Immature natural killer cell (primary cell): ENCODE data around the gene KIF23. TPM values are rescaled to one million over a fixed set of nuclear protein-coding genes. Genes with fewer than 3 reads are reported as not detected.
A peak's percentile ranks its signal among the peaks of the same experiment; 100 is the strongest.

ENCODE experiments used
- DNase-seq, 3 donors: peaks; one replicate each; pipeline ENCODE4 v3.0.0; 2022; ENCODE audit warnings: mixed read lengths in 1 of 3
- H3K27ac Mint-ChIP-seq, 6 donors: one replicate each; pipeline ENCODE4 v1.8.0; 2020; ENCODE audit warnings: mixed read lengths in 6 of 6, mild to moderate bottlenecking in 5 of 6, inconsistent platforms in 4 of 6, moderate library complexity in 3 of 6
- H3K27me3 Mint-ChIP-seq, 3 donors: one replicate each; pipeline ENCODE4 v1.8.0; 2020 to 2021; ENCODE audit warnings: low read depth in 3 of 3, mild to moderate bottlenecking in 3 of 3, mixed read lengths in 3 of 3, moderate library complexity in 3 of 3, inconsistent platforms in 1 of 3
- H3K36me3 Mint-ChIP-seq, 3 donors: one replicate each; pipeline ENCODE4 v1.8.0; 2020; ENCODE audit warnings: mixed read lengths in 3 of 3, inconsistent platforms in 2 of 3, mild to moderate bottlenecking in 2 of 3
- H3K4me1 Mint-ChIP-seq, 2 donors: one replicate each; pipeline ENCODE4 v1.8.0; 2020; ENCODE audit warnings: inconsistent platforms in 2 of 2, mild to moderate bottlenecking in 2 of 2, mixed read lengths in 2 of 2, moderate library complexity in 1 of 2
- H3K4me3 Mint-ChIP-seq, 5 donors: one replicate each; pipeline ENCODE4 v1.8.0; 2020; ENCODE audit warnings: mild to moderate bottlenecking in 5 of 5, mixed read lengths in 5 of 5, inconsistent platforms in 3 of 5, moderate library complexity in 3 of 5
- H3K9me3 Mint-ChIP-seq, 6 donors: one replicate each; pipeline ENCODE4 v1.8.0; 2020; ENCODE audit warnings: mild to moderate bottlenecking in 6 of 6, mixed read lengths in 6 of 6, inconsistent platforms in 4 of 6, moderate library complexity in 3 of 6
- polyA plus RNA-seq, 3 donors: library from polyadenylated mRNA; unstranded; fragments of 300-500 nt; fragmentation: Illumina TruSeq; gene quantifications; one replicate each; pipeline ENCODE4 v1.2.3, GENCODE V29; 2021

Gene KIF23
- polyA plus RNA-seq, 3 donors from 2014 or later = 0.36 to 0.81 TPM; not detected in 1

GRCh38 chr15:69405110-69405509 is 9.0 kb upstream of the KIF23 start:
- Mint-ChIP-seq H3K4me1 (no peaks in the 10 kb centered on the region), H3K9me3 (no peaks in the 10 kb centered on the region), H3K27me3 (peaks cover 0 to 4% (median 0%) of the 10 kb centered on the region in 3 donors), H3K36me3 (peaks cover 0 to 4% (median 0%) of the 10 kb centered on the region in 3 donors), H3K4me3 (no peak overlapping the region), H3K27ac (no peak overlapping the region)
- DNase-seq = no peak

- Mint-ChIP-seq H3K36me3 (peaks cover 0 to 4% (median 0%) of the 10 kb centered on the region in 3 donors), H3K27me3 (peaks cover 0 to 4% (median 2%) of the 10 kb centered on the region in 3 donors), H3K4me1 (no peaks in the 10 kb centered on the region), H3K27ac (no peak overlapping the region), H3K9me3 (no peaks in the 10 kb centered on the region), H3K4me3 (no peak overlapping the region)
- no peak for DNase-seq
These were observed 6.3 kb upstream of the KIF23 start for GRCh38 chr15:69407719-69408400.

- Mint-ChIP-seq H3K4me1 (peaks cover 2 to 4% of the 10 kb centered on the region in 2 donors), H3K9me3 (no peaks in the 10 kb centered on the region), H3K36me3 (no peaks in the 10 kb centered on the region), H3K4me3 (no peak overlapping the region), H3K27me3 (peaks cover 0 to 5% (median 4%) of the 10 kb centered on the region in 3 donors), H3K27ac (no peak overlapping the region)
- DNase-seq = no peak
These were observed 5.3 kb upstream of the KIF23 start for GRCh38 chr15:69408841-69409240.

- no peak for DNase-seq
These were observed 3.8 kb upstream of the KIF23 start for GRCh38 chr15:69410248-69410874.

GRCh38 chr15:69412274-69412673 is 1.9 kb upstream of the KIF23 start:
- Mint-ChIP-seq H3K27ac (no peak overlapping the region), H3K36me3 (no peaks in the 10 kb centered on the region), H3K27me3 (peaks cover 0 to 8% (median 8%) of the 10 kb centered on the region in 3 donors), H3K9me3 (no peaks in the 10 kb centered on the region), H3K4me3 (no peak overlapping the region), H3K4me1 (peaks cover 12 to 16% of the 10 kb centered on the region in 2 donors)
- DNase-seq = no peak

More at GRCh38 chr15:69410248-69410874, 3.8 kb upstream of the KIF23 start:
- no peak overlapping the region for H3K27ac Mint-ChIP-seq
- H3K9me3 Mint-ChIP-seq = no peaks in the 10 kb centered on the region
- no peaks in the 10 kb centered on the region for H3K36me3 Mint-ChIP-seq
- H3K4me3 Mint-ChIP-seq = no peak overlapping the region
- peaks cover 0 to 9% (median 8%) of the 10 kb centered on the region in 3 donors for H3K27me3 Mint-ChIP-seq
- H3K4me1 Mint-ChIP-seq = peaks cover 12 to 14% of the 10 kb centered on the region in 2 donors

- DNase-seq = no peak
- Mint-ChIP-seq H3K4me3 (no peak overlapping the region), H3K36me3 (no peaks in the 10 kb centered on the region), H3K27me3 (peaks cover 0 to 8% (median 6%) of the 10 kb centered on the region in 3 donors), H3K9me3 (no peaks in the 10 kb centered on the region), H3K27ac (no peak overlapping the region), H3K4me1 (peaks cover 12 to 16% of the 10 kb centered on the region in 2 donors)
These were observed 1.4 kb upstream of the KIF23 start for GRCh38 chr15:69412701-69413100.

GRCh38 chr15:69414701-69415167 is 585 bp downstream of the KIF23 start:
- peak overlapping the region; percentile 74 to 81 (median 75) for H3K4me3 Mint-ChIP-seq
- peaks cover 12 to 16% of the 10 kb centered on the region in 2 donors for H3K4me1 Mint-ChIP-seq
- no peaks in the 10 kb centered on the region for H3K9me3 Mint-ChIP-seq
- H3K36me3 Mint-ChIP-seq = no peaks in the 10 kb centered on the region
- DNase-seq = peak; percentile 8 to 19 (median 13)
- H3K27me3 Mint-ChIP-seq = peaks cover 0 to 8% (median 5%) of the 10 kb centered on the region in 3 donors
- H3K27ac Mint-ChIP-seq = peak overlapping the region in 2 of 6 donors; percentile 25 to 49

GRCh38 chr15:69415381-69415780 is 1.2 kb downstream of the KIF23 start:
- H3K27ac Mint-ChIP-seq = no peak overlapping the region
- peaks cover 2 to 9% (median 5%) of the 10 kb centered on the region in 3 donors for H3K27me3 Mint-ChIP-seq
- no peaks in the 10 kb centered on the region for H3K9me3 Mint-ChIP-seq
- H3K4me1 Mint-ChIP-seq = peaks cover 12 to 16% of the 10 kb centered on the region in 2 donors
- H3K36me3 Mint-ChIP-seq = no peaks in the 10 kb centered on the region
- peak overlapping the region; percentile 44 to 75 (median 74) for H3K4me3 Mint-ChIP-seq
- DNase-seq = no peak

GRCh38 chr15:69417581-69417980 is 3.4 kb downstream of the KIF23 start:
- no peaks in the 10 kb centered on the region for H3K36me3 Mint-ChIP-seq
- no peak for DNase-seq
- peaks cover 2 to 7% (median 5%) of the 10 kb centered on the region in 3 donors for H3K27me3 Mint-ChIP-seq
- no peak overlapping the region for H3K27ac Mint-ChIP-seq
- H3K4me3 Mint-ChIP-seq = no peak overlapping the region
- H3K4me1 Mint-ChIP-seq = peaks cover 12 to 16% of the 10 kb centered on the region in 2 donors
- H3K9me3 Mint-ChIP-seq = no peaks in the 10 kb centered on the region

- no peak overlapping the region for H3K27ac Mint-ChIP-seq
- no peak overlapping the region for H3K4me3 Mint-ChIP-seq
- H3K36me3 Mint-ChIP-seq = no peaks in the 10 kb centered on the region
- H3K9me3 Mint-ChIP-seq = no peaks in the 10 kb centered on the region
- H3K4me1 Mint-ChIP-seq = no peaks in the 10 kb centered on the region
- H3K27me3 Mint-ChIP-seq = peaks cover 0 to 2% (median 1%) of the 10 kb centered on the region in 3 donors
- DNase-seq = no peak
These were observed 7.3 kb downstream of the KIF23 start for GRCh38 chr15:69421498-69421897.

GRCh38 chr15:69422336-69422895 is 8.3 kb downstream of the KIF23 start:
- Mint-ChIP-seq H3K27me3 (peaks cover 0 to 2% (median 1%) of the 10 kb centered on the region in 3 donors), H3K27ac (peak overlapping the region in 1 of 6 donors; percentile 23), H3K4me3 (no peak overlapping the region), H3K9me3 (no peaks in the 10 kb centered on the region), H3K36me3 (no peaks in the 10 kb centered on the region), H3K4me1 (no peaks in the 10 kb centered on the region)
- no peak for DNase-seq

- peaks cover 0 to 2% (median 1%) of the 10 kb centered on the region in 3 donors for H3K27me3 Mint-ChIP-seq
- no peak overlapping the region for H3K4me3 Mint-ChIP-seq
- H3K4me1 Mint-ChIP-seq = no peaks in the 10 kb centered on the region
- no peaks in the 10 kb centered on the region for H3K36me3 Mint-ChIP-seq
- no peak for DNase-seq
- H3K27ac Mint-ChIP-seq = no peak overlapping the region
- H3K9me3 Mint-ChIP-seq = no peaks in the 10 kb centered on the region
These were observed 9.9 kb downstream of the KIF23 start for GRCh38 chr15:69424001-69424400.

- Mint-ChIP-seq H3K36me3 (no peaks in the 10 kb centered on the region), H3K27ac (no peak overlapping the region), H3K4me3 (no peak overlapping the region), H3K4me1 (no peaks in the 10 kb centered on the region), H3K9me3 (no peaks in the 10 kb centered on the region), H3K27me3 (peaks cover 0 to under 1% (median under 1%) of the 10 kb centered on the region in 3 donors)
- no peak for DNase-seq
These were observed 10.7 kb downstream of the KIF23 start for GRCh38 chr15:69424748-69425413.
